ENCODE data around the gene SH3RF3. TPM values are rescaled to one million over a fixed set of nuclear protein-coding genes. Genes with fewer than 3 reads are reported as not detected.

SH3RF3 gene
- total and polyA plus RNA-seq, 5 donors, result 5.7 to 8.8 (median 8.1) TPM

- intact Hi-C loops (cut with DNase I), result no loop called here
- no peaks in the 10 kb centered on the region for H3K27me3 ChIP-seq (ENCODE audit: control insufficient read depth, insufficient read depth)
- peaks cover 29% of the 10 kb centered on the region for H3K4me1 ChIP-seq (ENCODE audit: control insufficient read depth, insufficient read depth, low read length)
- ATAC-seq, result no peak
- no peak overlapping the region for H3K27ac ChIP-seq (ENCODE audit: low read length)
- DNase-seq, result peak in 1 of 3 donors; percentile 72
- no peaks in the 10 kb centered on the region for H3K9me3 ChIP-seq (ENCODE audit: control insufficient read depth, low read length)
- no peak overlapping the region for H3K4me3 ChIP-seq (ENCODE audit: low read length)
- WGBS, result 20% methylated on average over 2 of the region's 2 CpGs
These were observed 187.1 kb downstream of the SH3RF3 start for GRCh38 chr2:109316091-109316490.

- Histone ChIP-seq H3K27ac (ENCODE audit: low read length) (peak overlapping the region; percentile 53), H3K4me3 (ENCODE audit: low read length) (no peak overlapping the region), H3K9me3 (ENCODE audit: control insufficient read depth, low read length) (no peaks in the 10 kb centered on the region), H3K27me3 (ENCODE audit: control insufficient read depth, insufficient read depth) (no peaks in the 10 kb centered on the region), H3K4me1 (ENCODE audit: control insufficient read depth, insufficient read depth, low read length) (peaks cover 33% of the 10 kb centered on the region)
- 60% methylated on average over 15 of the region's 15 CpGs for WGBS
- intact Hi-C loops (cut with DNase I), result no loop called here
- ATAC-seq (no peak), DNase-seq (peak in 1 of 3 donors; percentile 52)
These were observed 188.6 kb downstream of the SH3RF3 start for GRCh38 chr2:109317471-109318095.

GRCh38 chr2:109318150-109318948, 189.3 kb downstream of the SH3RF3 start:
- intact Hi-C loops (cut with DNase I), result no loop called here
- H3K27ac ChIP-seq (ENCODE audit: low read length), result peak overlapping the region; percentile 74
- H3K9me3 ChIP-seq (ENCODE audit: control insufficient read depth, low read length), result no peaks in the 10 kb centered on the region
- 23% methylated on average over 22 of the region's 22 CpGs for WGBS
- ATAC-seq, result peak; percentile 75 to 83
- H3K27me3 ChIP-seq (ENCODE audit: control insufficient read depth, insufficient read depth), result no peaks in the 10 kb centered on the region
- H3K4me1 ChIP-seq (ENCODE audit: control insufficient read depth, insufficient read depth, low read length), result peaks cover 39% of the 10 kb centered on the region
- H3K4me3 ChIP-seq (ENCODE audit: low read length), result no peak overlapping the region
- DNase-seq, result peak; percentile 87 to 94 (median 94)

- DNase-seq (no peak), ATAC-seq (peak; percentile 30 to 32)
- 45% methylated on average over 4 of the region's 4 CpGs for WGBS
- intact Hi-C loops (cut with DNase I), result no loop called here
- Histone ChIP-seq H3K27me3 (ENCODE audit: control insufficient read depth, insufficient read depth) (no peaks in the 10 kb centered on the region), H3K27ac (ENCODE audit: low read length) (peak overlapping the region; percentile 74), H3K4me3 (ENCODE audit: low read length) (no peak overlapping the region), H3K9me3 (ENCODE audit: control insufficient read depth, low read length) (no peaks in the 10 kb centered on the region), H3K4me1 (ENCODE audit: control insufficient read depth, insufficient read depth, low read length) (peaks cover 41% of the 10 kb centered on the region)
These were observed 189.9 kb downstream of the SH3RF3 start for GRCh38 chr2:109318949-109319342.

- H3K27me3 ChIP-seq (ENCODE audit: control insufficient read depth, insufficient read depth), result no peaks in the 10 kb centered on the region
- ATAC-seq (no peak), DNase-seq (no peak)
- no peak overlapping the region for H3K4me3 ChIP-seq (ENCODE audit: low read length)
- WGBS, result 72% methylated on average over 13 of the region's 13 CpGs
- intact Hi-C loops (cut with DNase I), result loop anchor here in 1 of 4 donors (10.0 kb wide), 2 partner anchors 64 to 76 kb away; no protein-coding TSS in a partner anchor
- no peaks in the 10 kb centered on the region for H3K9me3 ChIP-seq (ENCODE audit: control insufficient read depth, low read length)
- peaks cover 47% of the 10 kb centered on the region for H3K4me1 ChIP-seq (ENCODE audit: control insufficient read depth, insufficient read depth, low read length)
- peak overlapping the region; percentile 12 for H3K27ac ChIP-seq (ENCODE audit: low read length)
These were observed 191.4 kb downstream of the SH3RF3 start for GRCh38 chr2:109320195-109320922.

GRCh38 chr2:109321570-109321969, 192.6 kb downstream of the SH3RF3 start:
- no peak overlapping the region for H3K4me3 ChIP-seq (ENCODE audit: low read length)
- H3K9me3 ChIP-seq (ENCODE audit: control insufficient read depth, low read length), result no peaks in the 10 kb centered on the region
- ATAC-seq (no peak), DNase-seq (peak in 1 of 3 donors; percentile 72)
- intact Hi-C loops (cut with DNase I), result loop anchor here in 1 of 4 donors (10.0 kb wide), 2 partner anchors 63 to 77 kb away; no protein-coding TSS in a partner anchor
- H3K27me3 ChIP-seq (ENCODE audit: control insufficient read depth, insufficient read depth), result no peaks in the 10 kb centered on the region
- H3K4me1 ChIP-seq (ENCODE audit: control insufficient read depth, insufficient read depth, low read length), result peaks cover 49% of the 10 kb centered on the region
- WGBS, result 59% methylated on average over 3 of the region's 3 CpGs
- peak overlapping the region; percentile 93 for H3K27ac ChIP-seq (ENCODE audit: low read length)

GRCh38 chr2:109322111-109322510, 193.1 kb downstream of the SH3RF3 start:
- DNase-seq, result peak; percentile 92 to 96 (median 93)
- H3K27me3 ChIP-seq (ENCODE audit: control insufficient read depth, insufficient read depth), result no peaks in the 10 kb centered on the region
- H3K9me3 ChIP-seq (ENCODE audit: control insufficient read depth, low read length), result no peaks in the 10 kb centered on the region
- intact Hi-C loops (cut with DNase I), result loop anchor here in 1 of 4 donors (10.0 kb wide), 2 partner anchors 63 to 77 kb away; no protein-coding TSS in a partner anchor
- peaks cover 45% of the 10 kb centered on the region for H3K4me1 ChIP-seq (ENCODE audit: control insufficient read depth, insufficient read depth, low read length)
- peak overlapping the region; percentile 93 for H3K27ac ChIP-seq (ENCODE audit: low read length)
- ATAC-seq, result peak; percentile 77 to 81
- no peak overlapping the region for H3K4me3 ChIP-seq (ENCODE audit: low read length)
- 24% methylated on average over 6 of the region's 6 CpGs for WGBS

- intact Hi-C loops (cut with DNase I), result loop anchor here in 1 of 4 donors (10.0 kb wide), 2 partner anchors 62 to 78 kb away; no protein-coding TSS in a partner anchor
- peaks cover 40% of the 10 kb centered on the region for H3K4me1 ChIP-seq (ENCODE audit: control insufficient read depth, insufficient read depth, low read length)
- DNase-seq (no peak), ATAC-seq (no peak)
- no peaks in the 10 kb centered on the region for H3K9me3 ChIP-seq (ENCODE audit: control insufficient read depth, low read length)
- H3K4me3 ChIP-seq (ENCODE audit: low read length), result no peak overlapping the region
- no peaks in the 10 kb centered on the region for H3K27me3 ChIP-seq (ENCODE audit: control insufficient read depth, insufficient read depth)
- 68% methylated on average over 1 of the region's 1 CpG for WGBS
- peak overlapping the region; percentile 51 for H3K27ac ChIP-seq (ENCODE audit: low read length)
These were observed 193.6 kb downstream of the SH3RF3 start for GRCh38 chr2:109322641-109323040.

- H3K4me3 ChIP-seq (ENCODE audit: low read length), result no peak overlapping the region
- H3K9me3 ChIP-seq (ENCODE audit: control insufficient read depth, low read length), result no peaks in the 10 kb centered on the region
- intact Hi-C loops (cut with DNase I), result loop anchor here in 1 of 4 donors (10.0 kb wide), 2 partner anchors 60 to 80 kb away; no protein-coding TSS in a partner anchor
- H3K27me3 ChIP-seq (ENCODE audit: control insufficient read depth, insufficient read depth), result no peaks in the 10 kb centered on the region
- H3K4me1 ChIP-seq (ENCODE audit: control insufficient read depth, insufficient read depth, low read length), result peaks cover 28% of the 10 kb centered on the region
- H3K27ac ChIP-seq (ENCODE audit: low read length), result peak overlapping the region; percentile 93
- ATAC-seq, result peak; percentile 91 to 92
- DNase-seq, result peak; percentile 83 to 93 (median 86)
- 49% methylated on average over 6 of the region's 6 CpGs for WGBS
These were observed 195.9 kb downstream of the SH3RF3 start for GRCh38 chr2:109324861-109325260.

- H3K9me3 ChIP-seq (ENCODE audit: control insufficient read depth, low read length), result no peaks in the 10 kb centered on the region
- peaks cover 23% of the 10 kb centered on the region for H3K4me1 ChIP-seq (ENCODE audit: control insufficient read depth, insufficient read depth, low read length)
- H3K27me3 ChIP-seq (ENCODE audit: control insufficient read depth, insufficient read depth), result no peaks in the 10 kb centered on the region
- intact Hi-C loops (cut with DNase I), result loop anchor here in 1 of 4 donors (10.0 kb wide), 2 partner anchors 59 to 81 kb away; no protein-coding TSS in a partner anchor
- DNase-seq, result no peak
- no peak overlapping the region for H3K4me3 ChIP-seq (ENCODE audit: low read length)
- ATAC-seq, result peak in 1 of 2 donors; percentile 2
- H3K27ac ChIP-seq (ENCODE audit: low read length), result peak overlapping the region; percentile 90
- 79% methylated on average over 4 of the region's 4 CpGs for WGBS
These were observed 196.6 kb downstream of the SH3RF3 start for GRCh38 chr2:109325570-109325969.
